ENCODE measurements around the gene GLT1D1.

DNA sequence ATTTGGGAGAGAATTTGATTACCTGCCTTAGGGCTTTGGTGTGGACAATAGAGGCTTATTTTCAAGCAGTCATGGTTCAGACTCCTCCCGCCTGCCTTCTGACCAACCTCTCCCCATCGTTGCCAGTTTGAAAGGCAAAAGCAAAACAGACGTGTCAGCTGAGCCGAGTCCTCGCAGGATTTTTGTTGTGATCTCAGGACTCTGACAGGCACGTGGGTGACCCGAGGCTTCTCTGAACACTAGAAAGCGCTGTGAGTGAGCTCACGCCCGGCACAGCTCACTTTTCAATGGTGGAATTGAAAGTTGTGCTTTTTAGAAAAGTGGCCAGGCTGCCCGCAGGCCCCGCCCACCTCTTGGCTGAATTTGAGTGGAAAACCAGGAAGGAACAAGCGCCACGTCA is 130.1 kb downstream of the GLT1D1 start:
- TF ChIP-seq SUZ12 (IDR thresholded peaks at IDR 0.05) (no peak), ELF4 (IDR thresholded peaks at IDR 0.05) (no peak)
